Subcutaneous abdominal adipose tissue (tissue), 5 donors: ENCODE data around the gene BRSK1.

ENCODE experiments used
- H3K27ac ChIP-seq: one replicate; pipeline ENCODE4 v1.7.0; 2013; ENCODE audit warnings: low read depth, mild to moderate bottlenecking, inconsistent platforms, low read length, moderate library complexity
- H3K27me3 ChIP-seq, 5 donors: one replicate each; pipeline ENCODE4 v1.7.0; 2013; ENCODE audit warnings: low read length in 5 of 5, inconsistent platforms in 1 of 5; ENCODE audit not compliant: control insufficient read depth in 5 of 5, insufficient read depth in 4 of 5
- H3K36me3 ChIP-seq, 5 donors: one replicate each; pipeline ENCODE4 v1.7.0; 2013; ENCODE audit warnings: low read length in 5 of 5; ENCODE audit not compliant: control insufficient read depth in 5 of 5, insufficient read depth in 5 of 5
- H3K4me1 ChIP-seq, 5 donors: one replicate each; pipeline ENCODE4 v1.7.0; 2013; ENCODE audit warnings: low read length in 5 of 5, mild to moderate bottlenecking in 3 of 5, moderate library complexity in 1 of 5; ENCODE audit not compliant: control insufficient read depth in 5 of 5, insufficient read depth in 5 of 5
- H3K4me3 ChIP-seq, 5 donors: one replicate each; pipeline ENCODE4 v1.7.0; 2013; ENCODE audit warnings: low read length in 5 of 5, low read depth in 1 of 5
- H3K9ac ChIP-seq, 5 donors: one replicate each; pipeline ENCODE4 v1.7.0; 2013; ENCODE audit warnings: low read length in 5 of 5, mild to moderate bottlenecking in 4 of 5, moderate library complexity in 3 of 5
- H3K9me3 ChIP-seq, 5 donors: one replicate each; pipeline ENCODE4 v1.7.0; 2013; ENCODE audit warnings: low read length in 5 of 5; ENCODE audit not compliant: control insufficient read depth in 5 of 5
- donor health status: healthy.
- donor health status: healthy.
- donor health status: healthy.
- donor health status: healthy.
- donor health status: healthy.

The BRSK1 gene

DNA sequence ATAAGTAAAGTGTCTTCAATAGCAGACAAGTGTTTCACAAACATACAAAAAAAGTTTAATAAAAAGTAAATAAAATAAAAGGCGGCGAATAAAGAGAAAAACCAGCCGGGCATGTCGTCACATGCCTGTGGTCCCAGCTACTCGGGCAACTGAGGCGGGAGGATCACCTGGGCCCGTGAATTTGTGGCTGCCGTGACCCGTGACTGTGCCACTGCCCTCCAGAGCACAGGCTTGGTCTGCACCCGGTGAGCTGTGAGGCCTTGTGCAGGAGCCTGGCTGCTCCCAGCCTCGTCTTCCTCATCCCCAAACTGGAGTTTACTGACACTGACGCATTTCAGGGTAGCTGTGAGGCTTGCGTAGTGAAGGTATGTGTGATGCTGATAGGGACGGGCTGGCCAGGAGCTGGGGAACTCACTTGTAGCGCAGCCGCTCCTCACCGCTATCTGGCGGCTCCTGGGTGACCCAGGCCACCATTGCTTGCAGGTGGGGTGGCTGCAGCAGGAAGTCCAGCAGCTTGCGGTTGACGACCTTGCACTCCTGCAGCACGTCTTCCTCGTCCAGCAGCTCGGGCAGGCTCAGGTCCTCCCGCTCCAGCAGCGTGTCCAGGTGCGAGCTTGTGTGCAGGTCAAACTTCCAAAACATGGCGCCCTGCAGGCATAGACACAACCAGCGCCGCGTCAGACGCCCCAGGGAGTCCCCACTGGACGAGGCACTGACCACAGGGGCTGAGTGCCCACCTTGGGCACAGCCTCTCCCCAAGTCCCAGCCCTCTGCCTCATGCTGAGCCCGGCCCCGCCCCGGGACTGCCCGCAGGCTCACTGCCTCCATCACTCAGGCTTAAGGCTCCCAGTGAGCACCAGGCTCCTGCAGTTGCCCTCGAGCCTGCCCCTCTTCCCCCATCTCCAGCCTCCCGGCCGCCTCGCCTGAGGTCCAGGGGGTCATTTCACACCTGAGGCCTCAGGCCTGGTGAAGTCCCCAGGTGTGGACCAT, 37.0 kb upstream of the BRSK1 start:
- H3K9me3 ChIP-seq = no peaks in the 10 kb centered on the region
- peaks cover 0 to 56% (median 51%) of the 10 kb centered on the region in 5 donors for H3K36me3 ChIP-seq
- no peak overlapping the region for H3K27ac ChIP-seq
- no peak overlapping the region for H3K4me3 ChIP-seq
- no peaks in the 10 kb centered on the region for H3K27me3 ChIP-seq
- H3K4me1 ChIP-seq = peaks cover 3 to 31% (median 23%) of the 10 kb centered on the region in 5 donors
- no peak overlapping the region for H3K9ac ChIP-seq

GRCh38 chr19:55247621-55248099, 36.1 kb upstream of the BRSK1 start:
- peaks cover 0 to 47% (median 42%) of the 10 kb centered on the region in 5 donors for H3K36me3 ChIP-seq
- H3K27me3 ChIP-seq = no peaks in the 10 kb centered on the region
- no peak overlapping the region for H3K27ac ChIP-seq
- no peak overlapping the region for H3K4me3 ChIP-seq
- peak overlapping the region in 1 of 5 donors; percentile 11 for H3K9ac ChIP-seq
- peaks cover 3 to 37% (median 25%) of the 10 kb centered on the region in 5 donors for H3K4me1 ChIP-seq
- no peaks in the 10 kb centered on the region for H3K9me3 ChIP-seq

DNA sequence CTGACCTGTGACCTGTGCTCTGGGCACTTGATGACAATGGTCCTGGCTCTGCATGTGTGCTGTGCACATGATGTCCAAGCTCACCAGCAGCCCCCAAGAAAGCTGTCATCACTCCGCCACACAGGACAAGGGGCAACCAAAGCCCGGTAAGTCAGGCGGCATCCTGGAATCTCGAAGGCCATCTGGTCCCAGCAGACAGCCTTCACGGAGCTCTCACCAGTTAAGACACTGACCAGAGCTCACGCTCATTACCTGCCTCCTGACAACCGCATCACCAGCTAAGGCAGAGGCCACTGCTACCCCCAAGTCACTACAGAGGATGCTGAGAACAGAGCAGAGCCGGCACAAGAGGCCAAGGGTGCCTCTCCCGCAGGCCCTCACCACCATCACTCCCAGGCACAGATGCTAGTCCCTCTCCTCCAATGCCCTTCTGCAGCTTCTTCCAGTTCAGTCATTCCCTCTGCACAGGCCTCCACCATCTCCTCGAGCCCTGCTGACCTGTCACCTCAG, 35.6 kb upstream of the BRSK1 start:
- no peaks in the 10 kb centered on the region for H3K27me3 ChIP-seq
- no peak overlapping the region for H3K27ac ChIP-seq
- H3K9ac ChIP-seq = peak overlapping the region in 2 of 5 donors; percentile 11 to 33
- peaks cover 3 to 42% (median 31%) of the 10 kb centered on the region in 5 donors for H3K4me1 ChIP-seq
- peaks cover 0 to 43% (median 39%) of the 10 kb centered on the region in 5 donors for H3K36me3 ChIP-seq
- no peaks in the 10 kb centered on the region for H3K9me3 ChIP-seq
- no peak overlapping the region for H3K4me3 ChIP-seq

DNA sequence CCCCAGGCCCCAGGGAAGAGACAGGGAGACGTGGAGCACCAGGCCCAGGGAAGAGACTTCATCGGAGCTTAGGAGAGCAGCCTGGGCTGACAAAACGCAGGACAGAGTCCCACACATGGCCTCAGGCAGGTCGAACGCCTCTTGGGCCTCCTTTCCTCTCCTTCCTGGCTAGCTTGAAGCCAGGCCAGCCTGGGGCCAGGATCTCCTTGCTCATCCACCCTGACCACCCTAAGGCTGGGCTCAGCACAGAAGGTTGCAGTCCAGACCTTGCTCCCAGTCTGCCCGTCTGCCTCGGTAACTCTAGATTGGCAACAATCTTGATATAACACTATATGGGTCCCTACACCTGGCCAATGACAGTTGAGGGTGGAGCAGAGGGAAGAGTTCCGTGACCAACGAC, 35.1 kb upstream of the BRSK1 start:
- peaks cover 3 to 47% (median 36%) of the 10 kb centered on the region in 5 donors for H3K4me1 ChIP-seq

GRCh38 chr19:55249841-55250240, 34.0 kb upstream of the BRSK1 start:
- peaks cover 7 to 58% (median 47%) of the 10 kb centered on the region in 5 donors for H3K4me1 ChIP-seq
- peaks cover 0 to 26% (median 24%) of the 10 kb centered on the region in 5 donors for H3K36me3 ChIP-seq
- H3K27me3 ChIP-seq = no peaks in the 10 kb centered on the region
- no peak overlapping the region for H3K4me3 ChIP-seq
- no peak overlapping the region for H3K27ac ChIP-seq
- H3K9ac ChIP-seq = no peak overlapping the region
- no peaks in the 10 kb centered on the region for H3K9me3 ChIP-seq

More for the DNA sequence above, 35.1 kb upstream of the BRSK1 start:
- peaks cover 0 to 38% (median 35%) of the 10 kb centered on the region in 5 donors for H3K36me3 ChIP-seq
- H3K27ac ChIP-seq = no peak overlapping the region
- no peaks in the 10 kb centered on the region for H3K27me3 ChIP-seq
- H3K9ac ChIP-seq = no peak overlapping the region
- H3K4me3 ChIP-seq = no peak overlapping the region
- H3K9me3 ChIP-seq = no peaks in the 10 kb centered on the region

DNA sequence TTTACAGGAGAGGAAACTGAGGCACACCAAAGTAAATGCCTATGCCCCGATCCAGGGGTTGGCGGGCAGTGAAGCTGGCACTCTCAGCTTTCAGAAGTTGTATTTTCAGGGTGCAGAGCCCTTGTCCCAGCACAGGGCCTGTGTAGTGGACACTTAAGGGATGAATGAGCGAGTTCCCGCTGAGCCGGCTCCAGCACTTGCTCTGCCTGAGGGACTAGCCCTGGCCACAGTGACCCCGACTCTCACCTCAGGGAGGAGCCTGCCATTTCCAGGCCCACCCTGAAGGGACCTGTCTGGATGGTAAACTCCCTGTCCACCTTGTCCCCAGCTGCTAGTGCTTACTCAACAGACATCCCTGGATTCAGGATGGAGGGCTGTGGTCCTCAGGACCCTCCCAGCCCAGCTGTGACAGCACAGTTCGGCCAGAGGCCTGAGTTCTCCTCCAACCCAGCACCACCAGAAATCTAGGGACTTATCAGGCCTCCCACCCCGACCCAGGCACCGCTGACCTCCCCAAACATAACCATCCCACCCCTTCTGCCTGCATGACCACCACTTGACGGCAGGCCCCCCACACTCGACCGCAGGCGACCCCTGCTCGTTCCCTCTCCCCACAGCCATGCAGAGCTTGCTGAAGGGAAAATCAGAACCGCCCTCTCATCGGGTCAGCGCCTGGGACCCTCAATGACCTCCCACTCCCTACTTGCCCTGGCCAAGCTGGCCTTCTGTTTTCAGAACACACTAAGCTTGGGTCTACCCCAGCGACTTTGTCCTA, 33.3 kb upstream of the BRSK1 start:
- Histone ChIP-seq H3K27ac (no peak overlapping the region), H3K36me3 (peaks cover 0 to 20% (median 18%) of the 10 kb centered on the region in 5 donors), H3K9me3 (no peaks in the 10 kb centered on the region), H3K4me1 (peaks cover 9 to 64% (median 53%) of the 10 kb centered on the region in 5 donors), H3K9ac (no peak overlapping the region), H3K27me3 (no peaks in the 10 kb centered on the region), H3K4me3 (no peak overlapping the region)

DNA sequence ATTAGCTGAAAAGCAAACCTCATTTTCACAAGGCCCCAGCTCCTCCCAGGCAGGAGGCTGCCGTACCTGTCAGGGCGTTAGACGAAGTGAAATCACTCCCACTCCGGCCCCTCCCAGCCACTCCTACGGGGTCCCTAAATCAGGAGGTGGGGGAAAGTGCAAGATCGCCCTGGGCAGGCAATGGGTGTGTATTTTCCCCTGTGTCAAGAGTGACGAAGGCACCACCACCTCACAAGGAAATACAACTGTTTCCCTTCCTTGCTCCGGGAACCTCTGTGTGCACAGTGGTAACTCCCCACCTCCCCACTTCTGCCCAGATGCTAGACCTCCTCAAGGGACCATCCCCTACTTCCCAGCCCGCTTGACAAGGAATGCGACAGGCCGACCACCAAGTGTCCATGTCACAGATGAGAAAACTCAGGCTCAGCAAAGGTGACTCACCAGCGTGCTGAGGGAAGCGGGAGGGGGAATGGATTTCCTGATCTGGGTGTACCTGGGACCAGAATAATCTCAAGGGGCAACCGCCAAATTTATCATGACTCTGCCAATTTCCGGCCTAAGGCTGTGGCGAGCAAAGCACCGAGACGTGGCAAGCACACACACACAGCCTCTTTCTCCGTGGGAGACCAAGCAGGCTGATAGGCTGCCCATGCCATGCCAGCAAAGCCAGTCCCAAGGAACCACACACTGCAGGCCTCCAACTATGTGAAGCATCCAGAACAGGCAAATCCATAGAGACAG, 32.3 kb upstream of the BRSK1 start:
- no peak overlapping the region for H3K27ac ChIP-seq
- H3K9ac ChIP-seq = no peak overlapping the region
- peaks cover 15 to 75% (median 64%) of the 10 kb centered on the region in 5 donors for H3K4me1 ChIP-seq

GRCh38 chr19:55252760-55253663, 30.8 kb upstream of the BRSK1 start:
- H3K27me3 ChIP-seq = no peaks in the 10 kb centered on the region
- peak overlapping the region in 2 of 5 donors; percentile 62 to 79 for H3K9ac ChIP-seq
- peaks cover 20 to 81% (median 73%) of the 10 kb centered on the region in 5 donors for H3K4me1 ChIP-seq
- H3K36me3 ChIP-seq = peaks cover 0 to 6% (median 0%) of the 10 kb centered on the region in 5 donors
- no peak overlapping the region for H3K4me3 ChIP-seq
- H3K27ac ChIP-seq = peak overlapping the region; percentile 17
- no peaks in the 10 kb centered on the region for H3K9me3 ChIP-seq

More for the DNA sequence above, 32.3 kb upstream of the BRSK1 start:
- H3K27me3 ChIP-seq = no peaks in the 10 kb centered on the region
- no peaks in the 10 kb centered on the region for H3K9me3 ChIP-seq
- H3K36me3 ChIP-seq = peaks cover 0 to 11% (median 8%) of the 10 kb centered on the region in 5 donors
- no peak overlapping the region for H3K4me3 ChIP-seq
